ENCODE results near the gene MEIS1. TPM values are rescaled to one million over a fixed set of nuclear protein-coding genes. Genes with fewer than 3 reads are reported as not detected.
A peak's percentile ranks its signal among the peaks of the same experiment; 100 is the strongest.

Gene MEIS1
- total RNA-seq, 1 experiment from 2014 or later, result 4.1 TPM

GRCh38 chr2:66488946-66489345, 54.0 kb downstream of the MEIS1 start:
- no peak for TF ChIP-seq CTCF (conservative IDR thresholded peaks at IDR 0.05; ENCODE audit: low read depth, low read length)
- TF ChIP-seq EZH2 (IDR thresholded peaks at IDR 0.05; ENCODE audit: low read length, unreplicated experiment), result no peak
- no peaks in the 10 kb centered on the region for H3K9me2 ChIP-seq (replicated peaks; ENCODE audit: low read length)
- H4K20me1 ChIP-seq (ENCODE audit: low read length), result no peaks in the 10 kb centered on the region
- no peak overlapping the region for H3K4me3 ChIP-seq (ENCODE audit: low read length)
- H3K9ac ChIP-seq (ENCODE audit: low read length), result no peak overlapping the region
- H3K79me2 ChIP-seq (ENCODE audit: low read length), result no peaks in the 10 kb centered on the region
- no peaks in the 10 kb centered on the region for H3K27me3 ChIP-seq (ENCODE audit: low read length)
- DNase-seq (no peak), ATAC-seq (no peak)
- no peak overlapping the region for H3K4me2 ChIP-seq (ENCODE audit: low read length)
- H3K36me3 ChIP-seq (ENCODE audit: low read depth, low read length), result no peaks in the 10 kb centered on the region
- intact Hi-C loops (cut with micrococcal nuclease), result no loop called here
- no peak overlapping the region for H2AFZ ChIP-seq (ENCODE audit: low read length)
- BruUV-seq (replicated peaks), result no TSS peak
- no peak overlapping the region for H3K27ac ChIP-seq (ENCODE audit: low read length)
- ChIA-PET POLR2A (ENCODE audit: unreplicated experiment) (no interaction called here), CTCF (no interaction called here)
- peaks cover 18% of the 10 kb centered on the region for H3K4me1 ChIP-seq (ENCODE audit: insufficient read depth, low read length)
- H3F3A ChIP-seq (ENCODE audit: low read length, unreplicated experiment), result no peaks in the 10 kb centered on the region
- H3K9me3 ChIP-seq (ENCODE audit: low read length), result no peaks in the 10 kb centered on the region

- DNase-seq (no peak), ATAC-seq (no peak)
- H3F3A ChIP-seq (ENCODE audit: low read length, unreplicated experiment), result no peaks in the 10 kb centered on the region
- no peaks in the 10 kb centered on the region for H4K20me1 ChIP-seq (ENCODE audit: low read length)
- H3K9me2 ChIP-seq (replicated peaks; ENCODE audit: low read length), result no peaks in the 10 kb centered on the region
- H2AFZ ChIP-seq (ENCODE audit: low read length), result no peak overlapping the region
- H3K9me3 ChIP-seq (ENCODE audit: low read length), result no peaks in the 10 kb centered on the region
- H3K36me3 ChIP-seq (ENCODE audit: low read depth, low read length), result no peaks in the 10 kb centered on the region
- no peak overlapping the region for H3K4me3 ChIP-seq (ENCODE audit: low read length)
- POLR2A ChIA-PET (ENCODE audit: unreplicated experiment), result no interaction called here
- peaks cover 23% of the 10 kb centered on the region for H3K4me1 ChIP-seq (ENCODE audit: insufficient read depth, low read length)
- TF ChIP-seq CTCF (conservative IDR thresholded peaks at IDR 0.05; ENCODE audit: low read depth, low read length), result no peak
- TF ChIP-seq EZH2 (IDR thresholded peaks at IDR 0.05; ENCODE audit: low read length, unreplicated experiment), result no peak
- TF ChIP-seq EZH2phosphoT487 (IDR thresholded peaks at IDR 0.05; ENCODE audit: borderline replicate concordance, low read length), result no peak
- intact Hi-C loops (cut with micrococcal nuclease), result no loop called here
- H3K27me3 ChIP-seq (ENCODE audit: low read length), result no peaks in the 10 kb centered on the region
- no peak overlapping the region for H3K27ac ChIP-seq (ENCODE audit: low read length)
- CTCF ChIA-PET, result no interaction called here
- no peaks in the 10 kb centered on the region for H3K79me2 ChIP-seq (ENCODE audit: low read length)
- BruUV-seq (replicated peaks), result no TSS peak
- H3K9ac ChIP-seq (ENCODE audit: low read length), result no peak overlapping the region
- H3K4me2 ChIP-seq (ENCODE audit: low read length), result no peak overlapping the region
Measured at GRCh38 chr2:66489436-66489835, 54.5 kb downstream of the MEIS1 start.

- intact Hi-C loops (cut with micrococcal nuclease), result loop anchor here (1.0 to 10.0 kb wide), 2 partner anchors 55 to 64 kb away; partner anchors contain the start of gene MEIS1
- Histone ChIP-seq H3F3A (ENCODE audit: low read length, unreplicated experiment) (no peaks in the 10 kb centered on the region), H3K79me2 (ENCODE audit: low read length) (no peaks in the 10 kb centered on the region), H2AFZ (ENCODE audit: low read length) (peak overlapping the region; percentile 55), H3K9me3 (ENCODE audit: low read length) (no peaks in the 10 kb centered on the region), H4K20me1 (ENCODE audit: low read length) (no peaks in the 10 kb centered on the region), H3K4me1 (ENCODE audit: insufficient read depth, low read length) (peaks cover 34% of the 10 kb centered on the region), H3K27me3 (ENCODE audit: low read length) (no peaks in the 10 kb centered on the region), H3K36me3 (ENCODE audit: low read depth, low read length) (no peaks in the 10 kb centered on the region), H3K27ac (ENCODE audit: low read length) (peak overlapping the region; percentile 81), H3K4me3 (ENCODE audit: low read length) (peak overlapping the region; percentile 22), H3K9me2 (replicated peaks; ENCODE audit: low read length) (no peaks in the 10 kb centered on the region), H3K9ac (ENCODE audit: low read length) (peak overlapping the region; percentile 32; the same call in 1 of the 2 replicates), H3K4me2 (ENCODE audit: low read length) (peak overlapping the region; percentile 63)
- ATAC-seq, result peak; percentile 88
- CTCF ChIA-PET, result no interaction called here
- no peak for TF ChIP-seq EZH2 (IDR thresholded peaks at IDR 0.05; ENCODE audit: low read length, unreplicated experiment)
- TF ChIP-seq EZH2phosphoT487 (IDR thresholded peaks at IDR 0.05; ENCODE audit: borderline replicate concordance, low read length), result no peak
- TF ChIP-seq CTCF (conservative IDR thresholded peaks at IDR 0.05; ENCODE audit: low read depth, low read length), result no peak
- no TSS peak for BruUV-seq (replicated peaks)
- DNase-seq, result peak; percentile 85
- POLR2A ChIA-PET (ENCODE audit: unreplicated experiment), result no interaction called here
Measured at GRCh38 chr2:66490588-66491001, 55.7 kb downstream of the MEIS1 start.
